WTC11 (cell line): ENCODE data around the gene POFUT2. TPM values are rescaled to one million over a fixed set of nuclear protein-coding genes. Genes with fewer than 3 reads are reported as not detected.

Source experiments
- ATAC-seq: fragments of 200-7000 bp; cut with Tn5 transposase; 2 replicates; pipeline ENCODE4 v1.10.0; 2021; ENCODE audit warnings: mild to moderate bottlenecking, moderate library complexity
- CTCF ChIA-PET: fragments of 300-600 bp; sonication (Branson Sonifier 250); formaldehyde crosslinking; loops from one replicate; lab custom pipeline; 2021; ENCODE audit warnings: antibody characterized with exemption; lab: Charles Lee
- POLR2A ChIA-PET: fragments of 350-600 bp; sonication (Branson Sonifier 250); formaldehyde crosslinking; loops from one replicate; lab custom pipeline; 2021; ENCODE audit warnings: antibody characterized with exemption; lab: Charles Lee
- DNase-seq: peaks from one replicate; pipeline ENCODE4 v3.0.0; 2021; ENCODE audit warnings: low spot score
- H3K27ac Mint-ChIP-seq: 2 replicates; pipeline ENCODE4 v1.8.0; 2021; ENCODE audit warnings: mixed read lengths
- H3K27me3 Mint-ChIP-seq: 2 replicates; pipeline ENCODE4 v1.8.0; 2021; ENCODE audit warnings: low read depth, mild to moderate bottlenecking, moderate library complexity, mixed read lengths
- H3K36me3 Mint-ChIP-seq: 2 replicates; pipeline ENCODE4 v1.8.0; 2021; ENCODE audit warnings: mixed read lengths
- H3K4me1 Mint-ChIP-seq: 2 replicates; pipeline ENCODE4 v1.8.0; 2022; ENCODE audit warnings: mixed read lengths
- H3K4me3 Mint-ChIP-seq: 2 replicates; pipeline ENCODE4 v1.8.0; 2021; ENCODE audit warnings: mild to moderate bottlenecking, moderate library complexity, mixed read lengths
- H3K9me3 Mint-ChIP-seq: 2 replicates; pipeline ENCODE4 v1.8.0; 2021; ENCODE audit warnings: mixed read lengths
- CREM ChIP-seq: sonication (generic); formaldehyde crosslinking; IDR thresholded peaks from 2 replicates; pipeline ENCODE4 v1.8.1; 2022; ENCODE audit warnings: mild to moderate bottlenecking, missing genetic modification reagents, moderate library complexity
- ELF4 ChIP-seq: sonication (generic); formaldehyde crosslinking; IDR thresholded peaks from 2 replicates; pipeline ENCODE4 v1.8.1; 2022; ENCODE audit warnings: low read depth, mild to moderate bottlenecking, moderate library complexity, missing genetic modification reagents
- ESRRA ChIP-seq: sonication (generic); formaldehyde crosslinking; IDR thresholded peaks from 2 replicates; pipeline ENCODE4 v1.8.1; 2022; ENCODE audit warnings: mild to moderate bottlenecking, missing genetic modification reagents, borderline replicate concordance
- FOXP1 ChIP-seq: sonication (generic); formaldehyde crosslinking; IDR thresholded peaks from 2 replicates; pipeline ENCODE4 v1.8.0; 2022; ENCODE audit warnings: missing genetic modification reagents, mild to moderate bottlenecking, moderate library complexity, borderline replicate concordance
- HMGA2 ChIP-seq: fragments of 250-450 bp; sonication (Bioruptor Pico); IDR thresholded peaks from 2 replicates; pipeline ENCODE4 v1.4.0; 2021; ENCODE audit warnings: mild to moderate bottlenecking, moderate library complexity
- NR3C1 ChIP-seq: sonication (generic); formaldehyde crosslinking; conservative IDR thresholded peaks from 2 replicates; pipeline ENCODE4 v1.8.1; 2023; ENCODE audit warnings: low read depth, mild to moderate bottlenecking, missing genetic modification reagents
- PRDM15 ChIP-seq: sonication (generic); formaldehyde crosslinking; IDR thresholded peaks from 2 replicates; pipeline ENCODE4 v1.8.0; 2022; ENCODE audit warnings: missing genetic modification reagents
- SMAD4 ChIP-seq: sonication (generic); formaldehyde crosslinking; IDR thresholded peaks from 2 replicates; pipeline ENCODE4 v1.8.0; 2022; ENCODE audit warnings: mild to moderate bottlenecking, missing genetic modification reagents
- TEAD1 ChIP-seq: sonication (generic); formaldehyde crosslinking; IDR thresholded peaks from 2 replicates; pipeline ENCODE4 v1.8.0; 2022; ENCODE audit warnings: mild to moderate bottlenecking, missing genetic modification reagents
- USF1 ChIP-seq: sonication (generic); formaldehyde crosslinking; IDR thresholded peaks from 2 replicates; pipeline ENCODE4 v1.8.0; 2022; ENCODE audit warnings: mild to moderate bottlenecking, missing genetic modification reagents
- ZNF281 ChIP-seq: sonication (generic); formaldehyde crosslinking; IDR thresholded peaks from 2 replicates; pipeline ENCODE4 v1.8.0; 2023; ENCODE audit warnings: mild to moderate bottlenecking, missing genetic modification reagents
- total RNA-seq: library from RNA; stranded (reverse); gene quantifications from 3 replicates; pipeline ENCODE4 v1.2.3, GENCODE V29; 2021
- TF ChIP-seq, protein P1 (sequence below): sonication (generic); formaldehyde crosslinking; IDR thresholded peaks from 2 replicates; pipeline ENCODE4 v1.8.0; 2022; ENCODE audit warnings: mild to moderate bottlenecking, missing genetic modification reagents
- TF ChIP-seq, protein P2 (sequence below): sonication (generic); formaldehyde crosslinking; IDR thresholded peaks from 2 replicates; pipeline ENCODE4 v1.8.1; 2022; ENCODE audit warnings: low read depth, missing genetic modification reagents, borderline replicate concordance

Gene POFUT2
- total RNA-seq, 1 experiment from 2014 or later, result 39.7 TPM

DNA sequence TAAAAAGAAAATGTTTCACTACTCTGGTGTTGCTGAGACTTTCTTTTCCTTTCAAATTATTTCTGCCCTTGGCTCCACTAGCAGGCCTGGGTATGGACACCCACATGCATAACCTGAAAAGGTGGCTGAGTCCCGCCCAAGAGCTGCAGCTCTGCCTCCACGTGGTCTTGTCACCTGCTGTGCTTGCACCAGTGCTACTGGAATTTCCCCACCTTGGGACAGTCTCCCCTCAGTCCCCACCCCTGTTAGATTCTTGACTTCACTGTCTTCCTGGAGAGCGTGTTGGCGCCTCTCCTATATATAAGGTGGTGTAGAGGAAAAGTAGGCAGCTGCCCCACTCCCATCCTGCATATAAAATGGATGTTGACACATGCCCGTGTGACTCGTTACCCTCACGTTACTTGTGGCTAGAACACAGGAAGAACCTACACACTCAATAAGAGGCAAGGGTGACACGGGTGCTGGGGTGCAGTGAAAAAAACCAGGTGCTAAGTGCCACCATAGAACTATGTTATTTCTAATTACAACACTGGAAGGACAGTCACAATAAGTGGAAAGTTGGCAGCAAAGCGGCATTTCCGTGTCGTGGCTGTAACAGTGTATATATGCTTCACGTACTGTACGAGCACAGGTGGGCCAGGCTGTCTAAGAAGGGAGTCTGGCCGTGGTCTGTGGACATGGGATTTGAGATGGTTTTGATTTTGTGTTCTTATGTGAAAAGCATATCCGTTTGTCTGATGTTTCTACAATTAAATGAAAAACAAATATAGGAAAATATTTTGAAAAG lies 61.0 kb downstream of the POFUT2 start (continued):
- TF ChIP-seq, protein P1, sequence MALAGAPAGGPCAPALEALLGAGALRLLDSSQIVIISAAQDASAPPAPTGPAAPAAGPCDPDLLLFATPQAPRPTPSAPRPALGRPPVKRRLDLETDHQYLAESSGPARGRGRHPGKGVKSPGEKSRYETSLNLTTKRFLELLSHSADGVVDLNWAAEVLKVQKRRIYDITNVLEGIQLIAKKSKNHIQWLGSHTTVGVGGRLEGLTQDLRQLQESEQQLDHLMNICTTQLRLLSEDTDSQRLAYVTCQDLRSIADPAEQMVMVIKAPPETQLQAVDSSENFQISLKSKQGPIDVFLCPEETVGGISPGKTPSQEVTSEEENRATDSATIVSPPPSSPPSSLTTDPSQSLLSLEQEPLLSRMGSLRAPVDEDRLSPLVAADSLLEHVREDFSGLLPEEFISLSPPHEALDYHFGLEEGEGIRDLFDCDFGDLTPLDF (CRISPR knock-in tag), result no peak
- no peak for TF ChIP-seq NR3C1 (CRISPR knock-in tag)

DNA sequence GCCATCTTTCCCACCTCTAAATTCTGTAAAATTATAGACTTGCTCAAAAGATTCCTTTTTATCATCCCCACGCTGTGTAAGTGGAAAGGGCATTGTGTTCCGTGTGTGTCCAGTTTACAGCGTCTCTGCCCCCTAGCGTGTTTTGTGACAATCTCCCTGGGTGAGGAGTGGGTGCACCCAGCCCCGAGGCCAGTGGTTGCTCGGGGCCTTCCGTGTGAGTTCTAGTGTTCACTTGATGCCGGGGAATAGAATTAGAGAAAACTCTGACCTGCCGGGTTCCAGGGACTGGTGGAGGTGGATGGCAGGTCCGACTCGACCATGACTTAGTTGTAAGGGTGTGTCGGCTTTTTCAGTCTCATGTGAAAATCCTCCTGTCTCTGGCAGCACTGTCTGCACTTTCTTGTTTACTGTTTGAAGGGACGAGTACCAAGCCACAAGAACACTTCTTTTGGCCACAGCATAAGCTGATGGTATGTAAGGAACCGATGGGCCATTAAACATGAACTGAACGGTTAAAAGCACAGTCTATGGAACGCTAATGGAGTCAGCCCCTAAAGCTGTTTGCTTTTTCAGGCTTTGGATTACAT lies 61.9 kb downstream of the POFUT2 start:
- Mint-ChIP-seq H3K9me3 (no peaks in the 10 kb centered on the region), H3K4me1 (0 out of 2 replicates have a peak, but pooled peaks cover 2% of the 10 kb centered on the region), H3K27ac (no peak overlapping the region; the same call in 1 of the 2 replicates), H3K36me3 (no peaks in the 10 kb centered on the region), H3K4me3 (no peak overlapping the region), H3K27me3 (no peaks in the 10 kb centered on the region; the same call in 1 of the 2 replicates)
- DNase-seq (no peak), ATAC-seq (no peak)
- TF ChIP-seq CREM, result no peak
- TF ChIP-seq USF1, result no peak
- no peak for TF ChIP-seq PRDM15 (CRISPR knock-in tag)
- TF ChIP-seq HMGA2, result no peak
- TF ChIP-seq, protein P2, sequence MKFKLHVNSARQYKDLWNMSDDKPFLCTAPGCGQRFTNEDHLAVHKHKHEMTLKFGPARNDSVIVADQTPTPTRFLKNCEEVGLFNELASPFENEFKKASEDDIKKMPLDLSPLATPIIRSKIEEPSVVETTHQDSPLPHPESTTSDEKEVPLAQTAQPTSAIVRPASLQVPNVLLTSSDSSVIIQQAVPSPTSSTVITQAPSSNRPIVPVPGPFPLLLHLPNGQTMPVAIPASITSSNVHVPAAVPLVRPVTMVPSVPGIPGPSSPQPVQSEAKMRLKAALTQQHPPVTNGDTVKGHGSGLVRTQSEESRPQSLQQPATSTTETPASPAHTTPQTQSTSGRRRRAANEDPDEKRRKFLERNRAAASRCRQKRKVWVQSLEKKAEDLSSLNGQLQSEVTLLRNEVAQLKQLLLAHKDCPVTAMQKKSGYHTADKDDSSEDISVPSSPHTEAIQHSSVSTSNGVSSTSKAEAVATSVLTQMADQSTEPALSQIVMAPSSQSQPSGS (CRISPR knock-in tag), result no peak
- no peak for TF ChIP-seq SMAD4 (CRISPR knock-in tag)
- TF ChIP-seq FOXP1 (CRISPR knock-in tag), result no peak
- TF ChIP-seq TEAD1 (CRISPR knock-in tag), result no peak
- TF ChIP-seq ESRRA (CRISPR knock-in tag), result no peak
- TF ChIP-seq ZNF281 (CRISPR knock-in tag), result no peak
- TF ChIP-seq ELF4 (CRISPR knock-in tag), result no peak
- CTCF ChIA-PET, result interaction anchor here (1.0 to 1.2 kb wide), 2 partner anchors 11 to 83 kb away, joined by 3 read pairs; no protein-coding TSS in a partner anchor
- POLR2A ChIA-PET, result no interaction called here
